ELR (cell line): ENCODE measurements around the gene FGF14.
"Not testable (repeated sequence)": the region's sequence is repeated elsewhere in the genome, so short reads cannot be mapped to it uniquely, and the experiment has no call there.

Source experiments
- DNase-seq: peaks from one replicate; pipeline ENCODE4 v3.0.0-alpha.2; 2015; ENCODE audit warnings: low read depth

Gene FGF14

GRCh38 chr13:102195566-102196462 lies 206.0 kb downstream of the FGF14 start:
- peak; percentile 43 for DNase-seq

- DNase-seq = no peak
These were observed 209.0 kb downstream of the FGF14 start for GRCh38 chr13:102192858-102193257.

- peak; percentile 71 for DNase-seq
These were observed 209.8 kb downstream of the FGF14 start for GRCh38 chr13:102191951-102192502.

- DNase-seq = no peak
These were observed 210.9 kb downstream of the FGF14 start for GRCh38 chr13:102190930-102191329.

GRCh38 chr13:102187313-102187712 lies 214.5 kb downstream of the FGF14 start:
- DNase-seq = no peak

GRCh38 chr13:102185375-102185984 lies 216.4 kb downstream of the FGF14 start:
- DNase-seq = no peak

- no peak for DNase-seq
These were observed 218.2 kb downstream of the FGF14 start for GRCh38 chr13:102183509-102184182.

- DNase-seq = no peak
These were observed 219.7 kb downstream of the FGF14 start for GRCh38 chr13:102182170-102182569.

GRCh38 chr13:102177431-102177830 lies 224.4 kb downstream of the FGF14 start:
- DNase-seq = no peak

- DNase-seq = no peak
These were observed 225.0 kb downstream of the FGF14 start for GRCh38 chr13:102176846-102177245.

- DNase-seq = no peak
These were observed 229.4 kb downstream of the FGF14 start for GRCh38 chr13:102172406-102172805.

GRCh38 chr13:102170305-102170704 lies 231.5 kb downstream of the FGF14 start:
- DNase-seq = no peak

- no peak for DNase-seq
These were observed 232.3 kb downstream of the FGF14 start for GRCh38 chr13:102169471-102170015.

GRCh38 chr13:102152790-102153189 lies 249.1 kb downstream of the FGF14 start:
- DNase-seq = no peak

- DNase-seq = no peak
These were observed 254.5 kb downstream of the FGF14 start for GRCh38 chr13:102147353-102147752.

GRCh38 chr13:102145750-102146149 lies 256.1 kb downstream of the FGF14 start:
- DNase-seq = no peak

GRCh38 chr13:102142473-102142826 lies 259.4 kb downstream of the FGF14 start:
- DNase-seq = no peak

- peak; percentile 53 for DNase-seq
These were observed 260.0 kb downstream of the FGF14 start for GRCh38 chr13:102141625-102142472.

GRCh38 chr13:102139626-102140025 lies 262.2 kb downstream of the FGF14 start:
- DNase-seq = no peak

GRCh38 chr13:102138635-102139190 lies 263.1 kb downstream of the FGF14 start:
- no peak for DNase-seq

- DNase-seq = not testable (repeated sequence)
These were observed 263.9 kb downstream of the FGF14 start for GRCh38 chr13:102137904-102138303.
